Aorta (tissue), 5 donors: Measurements from ENCODE around the gene ADAMTS19. TPM values are rescaled to one million over a fixed set of nuclear protein-coding genes. Genes with fewer than 3 reads are reported as not detected.

Experiments
- ATAC-seq: fragments of 200-7000 bp; cut with Tn5 transposase; one replicate; pipeline ENCODE4 v1.9.1; 2022; ENCODE audit warnings: moderate library complexity; ENCODE audit not compliant: low FRiP score
- DNase-seq, 2 donors: peaks; one replicate each; pipeline ENCODE4 v3.0.0-alpha.2; 2020
- H3K27ac ChIP-seq, 2 donors: one replicate each; pipeline ENCODE4 v1.5.1; 2013; ENCODE audit warnings: low read length in 2 of 2, mild to moderate bottlenecking in 2 of 2, moderate library complexity in 2 of 2, control low read depth in 1 of 2, inconsistent platforms in 1 of 2, low read depth in 1 of 2
- H3K27me3 ChIP-seq, 2 donors: one replicate each; pipeline ENCODE4 v1.6.1; 2013; ENCODE audit warnings: control low read depth in 1 of 2, low read length in 1 of 2, mild to moderate bottlenecking in 1 of 2, moderate library complexity in 1 of 2; ENCODE audit not compliant: insufficient read depth in 2 of 2, control insufficient read depth in 1 of 2
- H3K36me3 ChIP-seq, 2 donors: one replicate each; pipeline ENCODE4 v1.6.1; 2013; ENCODE audit warnings: control low read depth in 1 of 2, low read length in 1 of 2, mild to moderate bottlenecking in 1 of 2; ENCODE audit not compliant: insufficient read depth in 2 of 2, control insufficient read depth in 1 of 2
- H3K4me1 ChIP-seq, 2 donors: one replicate each; pipeline ENCODE4 v1.6.1; 2013; ENCODE audit warnings: low read length in 2 of 2, control low read depth in 1 of 2, mild to moderate bottlenecking in 1 of 2, moderate library complexity in 1 of 2; ENCODE audit not compliant: insufficient read depth in 2 of 2, control insufficient read depth in 1 of 2
- H3K4me3 ChIP-seq, 2 donors: one replicate each; pipeline ENCODE4 v1.5.1; 2013; ENCODE audit warnings: low read length in 2 of 2, control low read depth in 1 of 2, mild to moderate bottlenecking in 1 of 2
- H3K9me3 ChIP-seq: one replicate; pipeline ENCODE4 v1.6.1; 2013; ENCODE audit warnings: mild to moderate bottlenecking, low read length; ENCODE audit not compliant: control insufficient read depth
- WGBS, 2 donors: extraction: QIAGEN DNeasy Blood & Tissue Kit; methylation state at CpG; one replicate each; pipeline ENCODE4 v1.1.7; 2013; 5-methylcytosine and 5-hydroxymethylcytosine counted together
- intact Hi-C, 2 donors: fragments of 100-400 bp; cut with DNase I; formaldehyde crosslinking; loops; one replicate each; pipeline versions ENCODE4 v1.14.2 to v1.15.0; 2022
- polyA plus RNA-seq, 2 donors: library from polyadenylated mRNA; stranded (reverse); fragments of 200-250 nt; gene quantifications; one replicate each; pipeline ENCODE4 v1.2.3, GENCODE V29; 2013
- total RNA-seq, 2 donors: library from RNA; stranded (reverse); fragmentation: NEBNext Ultra II Directional; extraction: Animal tissue kit (Norgen Biotek cat#: 25700); gene quantifications; one replicate each; pipeline ENCODE4 v1.2.1, GENCODE V29; 2021
- donor health status: healthy with polysubstance abuse.
- donor health status: Bipolar disorder and iron deficiency.
- donor health status: DM: no; HTN: no; CAD: no.
- donor health status: DM: no; HTN: no; CAD: no.
- donor health status: DM: yes; HTN: yes; CAD: no.

The ADAMTS19 gene
- total and polyA plus RNA-seq, 4 donors: 0.25 to 0.79 (median 0.36) TPM

GRCh38 chr5:129698661-129699060 is 238.6 kb downstream of the ADAMTS19 start:
- DNase-seq: no peak
- Histone ChIP-seq H3K9me3 (peaks cover 1% of the 10 kb centered on the region), H3K27ac (no peak overlapping the region), H3K36me3 (no peaks in the 10 kb centered on the region), H3K27me3 (no peaks in the 10 kb centered on the region), H3K4me1 (no peaks in the 10 kb centered on the region), H3K4me3 (no peak overlapping the region)
- ATAC-seq: no peak
- intact Hi-C loops: no loop called here

- intact Hi-C loops: no loop called here
Observed at GRCh38 chr5:129716235-129716634, 256.1 kb downstream of the ADAMTS19 start.

GRCh38 chr5:129716651-129717050 is 256.6 kb downstream of the ADAMTS19 start:
- intact Hi-C loops: no loop called here
- H3K36me3 ChIP-seq: no peaks in the 10 kb centered on the region
- 29 to 33% methylated on average over 5 of the region's 5 CpGs for WGBS, 2 donors

More at GRCh38 chr5:129716235-129716634, 256.1 kb downstream of the ADAMTS19 start:
- no peaks in the 10 kb centered on the region for H3K9me3 ChIP-seq
- 2 to 6% methylated on average over 1 of the region's 1 CpG for WGBS, 2 donors
- ATAC-seq: no peak
- H3K4me3 ChIP-seq: no peak overlapping the region
- H3K27me3 ChIP-seq: no peaks in the 10 kb centered on the region
- no peak for DNase-seq
- no peak overlapping the region for H3K27ac ChIP-seq
- no peaks in the 10 kb centered on the region for H3K4me1 ChIP-seq
- no peaks in the 10 kb centered on the region for H3K36me3 ChIP-seq

GRCh38 chr5:129717751-129718310 is 257.7 kb downstream of the ADAMTS19 start:
- Histone ChIP-seq H3K4me3 (no peak overlapping the region), H3K9me3 (no peaks in the 10 kb centered on the region), H3K27me3 (no peaks in the 10 kb centered on the region), H3K4me1 (no peaks in the 10 kb centered on the region), H3K27ac (no peak overlapping the region), H3K36me3 (no peaks in the 10 kb centered on the region)
- DNase-seq: no peak
- no peak for ATAC-seq
- intact Hi-C loops: no loop called here

More at GRCh38 chr5:129716651-129717050, 256.6 kb downstream of the ADAMTS19 start:
- ATAC-seq: no peak
- no peaks in the 10 kb centered on the region for H3K27me3 ChIP-seq
- no peak overlapping the region for H3K4me3 ChIP-seq
- H3K4me1 ChIP-seq: no peaks in the 10 kb centered on the region
- no peak overlapping the region for H3K27ac ChIP-seq
- no peaks in the 10 kb centered on the region for H3K9me3 ChIP-seq
- DNase-seq: no peak

GRCh38 chr5:129718471-129719090 is 258.5 kb downstream of the ADAMTS19 start:
- Histone ChIP-seq H3K36me3 (no peaks in the 10 kb centered on the region), H3K4me3 (no peak overlapping the region), H3K27ac (no peak overlapping the region), H3K4me1 (no peaks in the 10 kb centered on the region), H3K27me3 (no peaks in the 10 kb centered on the region), H3K9me3 (no peaks in the 10 kb centered on the region)
- DNase-seq (no peak), ATAC-seq (no peak)
- intact Hi-C loops: no loop called here
- WGBS, 2 donors: 13 to 15% methylated on average over 1 of the region's 1 CpG

- Histone ChIP-seq H3K27me3 (no peaks in the 10 kb centered on the region), H3K4me1 (no peaks in the 10 kb centered on the region), H3K27ac (no peak overlapping the region), H3K36me3 (no peaks in the 10 kb centered on the region), H3K9me3 (no peaks in the 10 kb centered on the region), H3K4me3 (no peak overlapping the region)
- ATAC-seq (no peak), DNase-seq (no peak)
- intact Hi-C loops: no loop called here
- 42 to 44% methylated on average over 2 of the region's 2 CpGs for WGBS, 2 donors
Observed at GRCh38 chr5:129724222-129724621, 264.1 kb downstream of the ADAMTS19 start.

- Histone ChIP-seq H3K4me3 (no peak overlapping the region), H3K27me3 (no peaks in the 10 kb centered on the region), H3K4me1 (no peaks in the 10 kb centered on the region), H3K27ac (no peak overlapping the region), H3K9me3 (no peaks in the 10 kb centered on the region), H3K36me3 (no peaks in the 10 kb centered on the region)
- DNase-seq (no peak), ATAC-seq (no peak)
- intact Hi-C loops: no loop called here
- WGBS, 2 donors: 94 to 96% methylated on average over 4 of the region's 4 CpGs
Observed at GRCh38 chr5:129724647-129725046, 264.5 kb downstream of the ADAMTS19 start.

GRCh38 chr5:129739773-129740172 is 279.7 kb downstream of the ADAMTS19 start:
- WGBS, 2 donors: 62 to 75% methylated on average over 2 of the region's 2 CpGs
- intact Hi-C loops: no loop called here
- H3K27ac ChIP-seq: no peak overlapping the region
- no peak for ATAC-seq
- H3K36me3 ChIP-seq: no peaks in the 10 kb centered on the region
- H3K9me3 ChIP-seq: no peaks in the 10 kb centered on the region
- H3K4me1 ChIP-seq: no peaks in the 10 kb centered on the region
- no peaks in the 10 kb centered on the region for H3K27me3 ChIP-seq
- no peak overlapping the region for H3K4me3 ChIP-seq
- DNase-seq: no peak

- ATAC-seq (no peak), DNase-seq (no peak)
- no peaks in the 10 kb centered on the region for H3K27me3 ChIP-seq
- H3K9me3 ChIP-seq: no peaks in the 10 kb centered on the region
- H3K27ac ChIP-seq: no peak overlapping the region
- no peaks in the 10 kb centered on the region for H3K36me3 ChIP-seq
- no peak overlapping the region for H3K4me3 ChIP-seq
- 23 to 27% methylated on average over 2 of the region's 2 CpGs for WGBS, 2 donors
- intact Hi-C loops: no loop called here
- no peaks in the 10 kb centered on the region for H3K4me1 ChIP-seq
Observed at GRCh38 chr5:129743541-129744187, 283.6 kb downstream of the ADAMTS19 start.
